NCI-H187 treated with DMSO at 0.1 percent for 48 hours (cell line): ENCODE results near the gene MYO7B.

Source experiments
- DNase-seq: peaks from one replicate; lab custom pipeline; 2025; lab: John Stamatoyannopoulos, UW

Gene MYO7B

DNA sequence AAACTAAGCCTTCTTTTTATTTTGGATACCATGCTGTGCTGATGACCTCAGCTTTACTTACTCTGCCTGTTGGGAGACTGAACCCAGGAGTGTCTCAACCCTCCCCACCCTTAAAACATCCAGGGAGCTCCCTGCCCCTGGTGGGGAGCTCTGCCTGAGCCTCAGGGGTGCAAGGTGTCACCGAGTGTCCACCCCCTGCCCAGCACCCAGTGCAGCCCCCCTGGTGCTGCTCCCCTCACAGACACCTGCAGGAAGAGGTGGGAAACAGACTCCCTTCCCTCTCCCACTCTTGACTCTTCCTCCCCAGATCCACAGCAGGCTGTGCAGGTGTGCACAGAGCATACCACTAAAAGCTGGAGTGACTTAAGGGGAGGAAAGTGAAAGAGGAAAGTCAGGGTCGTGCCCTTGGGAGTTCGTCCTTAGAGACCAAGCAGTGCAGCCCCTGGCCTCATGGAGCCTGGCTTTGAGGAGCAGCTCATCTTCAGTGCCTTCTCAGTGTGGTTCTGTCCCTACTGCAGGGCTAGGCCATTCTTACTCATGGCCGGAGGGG is 51.3 kb downstream of the MYO7B start:
- DNase-seq = no peak

DNA sequence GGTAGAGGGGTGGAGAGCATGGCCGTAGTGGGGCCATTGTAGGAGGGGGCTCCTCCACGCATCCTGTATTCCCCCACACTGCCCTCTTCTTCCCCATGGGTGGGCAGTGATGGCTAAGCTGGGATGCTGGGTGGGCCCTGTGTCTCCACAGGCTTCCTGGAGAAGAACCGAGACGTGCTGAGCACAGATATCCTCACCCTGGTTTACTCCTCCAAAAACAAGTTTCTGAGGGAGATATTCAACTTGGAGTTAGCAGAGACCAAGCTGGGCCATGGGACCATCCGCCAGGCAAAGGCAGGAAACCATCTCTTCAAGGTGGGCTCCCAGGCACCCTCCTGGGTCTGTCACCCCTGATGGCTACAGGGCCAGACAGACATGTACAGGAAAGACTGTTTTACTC is 52.8 kb downstream of the MYO7B start:
- DNase-seq = no peak

DNA sequence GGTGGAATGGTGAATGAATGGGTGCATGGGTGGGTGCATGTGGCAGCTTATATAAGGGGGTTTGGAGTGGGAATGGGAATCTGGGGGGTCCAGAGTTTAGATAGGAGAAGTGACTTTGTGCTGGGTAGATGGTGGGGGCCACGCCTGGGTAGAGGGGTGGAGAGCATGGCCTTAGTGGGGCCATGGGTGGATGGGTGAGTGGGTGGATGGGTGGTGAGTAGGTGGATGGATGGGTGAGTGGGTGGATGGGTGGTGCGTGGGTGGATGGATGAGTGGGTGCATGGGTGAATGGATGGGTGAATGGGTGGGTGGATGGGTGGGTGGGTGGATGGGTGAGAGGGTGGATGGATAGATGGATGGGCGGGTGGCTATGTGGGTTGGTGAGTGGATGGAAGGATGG is 53.9 kb downstream of the MYO7B start:
- DNase-seq = no peak

DNA sequence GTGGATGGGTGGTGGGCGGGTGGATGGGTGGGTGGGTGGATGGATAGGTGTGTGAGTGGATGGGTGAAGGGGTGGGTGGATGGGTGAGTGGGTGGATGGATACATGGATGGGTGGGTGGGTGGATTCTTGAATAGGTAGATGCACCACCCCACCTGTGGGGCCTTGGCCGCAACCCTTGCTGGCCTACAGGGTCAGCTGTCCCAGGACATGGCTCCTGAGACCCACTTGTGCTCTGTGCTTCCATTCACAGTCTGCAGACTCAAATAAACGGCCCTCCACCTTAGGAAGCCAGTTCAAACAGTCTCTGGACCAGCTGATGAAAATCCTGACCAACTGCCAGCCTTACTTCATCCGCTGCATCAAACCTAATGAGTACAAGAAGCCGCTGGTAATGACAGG is 54.4 kb downstream of the MYO7B start:
- no peak for DNase-seq

DNA sequence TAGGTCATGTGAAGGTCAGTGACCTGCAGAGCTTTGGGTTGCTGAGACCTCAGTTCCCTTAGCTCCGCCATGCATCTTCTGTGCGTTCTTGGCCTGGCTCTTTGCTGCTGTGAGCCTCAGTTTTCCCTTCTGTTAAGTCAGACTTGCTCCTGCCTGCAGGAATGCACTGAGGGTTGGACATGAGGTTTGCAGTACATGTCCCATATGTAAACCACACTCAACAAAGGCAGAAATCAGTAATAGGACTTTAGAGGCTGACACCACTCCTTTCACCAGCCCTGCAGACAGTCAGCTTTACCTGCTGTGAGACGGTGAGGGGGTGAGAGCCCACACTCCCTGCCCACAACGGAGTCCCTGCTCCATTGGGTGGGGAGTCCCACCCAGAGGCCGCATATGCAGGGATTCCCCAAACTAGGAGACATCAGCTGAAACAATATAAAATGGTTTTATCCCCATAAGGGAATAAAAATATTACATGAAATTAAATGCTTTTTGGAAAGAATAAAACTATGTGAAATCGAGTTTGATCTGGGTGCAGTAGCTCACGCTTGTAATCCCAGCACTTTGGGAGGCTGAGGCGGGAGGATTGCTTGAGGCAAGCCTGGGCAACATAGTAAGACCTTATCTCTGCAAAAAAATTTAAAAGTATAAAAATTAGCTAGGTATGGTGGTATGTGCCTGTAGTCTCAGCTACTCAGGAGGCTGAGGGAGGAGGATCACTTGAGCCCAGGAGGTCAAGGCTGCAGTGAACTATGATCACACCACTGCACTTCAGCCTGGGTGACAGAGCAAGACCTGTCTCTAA is 55.1 kb downstream of the MYO7B start:
- no peak for DNase-seq

DNA sequence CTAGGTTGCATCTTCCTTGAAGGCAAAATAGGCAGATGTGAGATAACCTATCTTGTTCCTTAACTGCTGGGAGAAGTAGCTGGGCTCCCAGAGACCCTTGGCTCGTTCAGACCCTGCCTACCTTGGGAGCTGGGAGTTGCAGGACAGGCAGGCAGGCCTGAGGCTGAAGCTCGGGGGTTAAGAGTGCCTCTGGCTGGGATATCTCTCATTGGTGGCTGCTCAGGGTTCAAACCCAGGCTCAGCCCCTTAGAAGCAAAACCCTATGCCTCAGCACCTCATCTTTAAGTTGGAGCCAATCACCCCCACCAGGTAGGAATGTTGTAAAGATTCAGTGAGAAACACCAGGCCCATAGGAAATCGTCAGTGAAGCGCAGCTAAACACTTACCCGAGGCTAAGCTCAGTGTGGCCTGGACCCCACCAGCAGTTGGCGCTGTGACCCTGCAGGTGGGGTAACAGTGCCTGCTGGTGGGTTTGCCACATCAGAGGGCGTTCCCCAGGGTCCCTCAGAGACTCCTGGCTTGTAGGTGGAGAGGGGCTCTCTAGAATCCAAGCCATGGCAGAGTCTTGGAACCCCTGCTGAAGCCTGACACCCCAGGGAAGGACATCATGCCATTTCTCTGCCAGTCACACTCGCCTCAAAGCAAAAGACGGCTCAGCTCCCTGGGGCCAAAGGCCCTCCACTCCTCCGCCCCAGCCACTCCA is 55.9 kb downstream of the MYO7B start:
- no peak for DNase-seq

DNA sequence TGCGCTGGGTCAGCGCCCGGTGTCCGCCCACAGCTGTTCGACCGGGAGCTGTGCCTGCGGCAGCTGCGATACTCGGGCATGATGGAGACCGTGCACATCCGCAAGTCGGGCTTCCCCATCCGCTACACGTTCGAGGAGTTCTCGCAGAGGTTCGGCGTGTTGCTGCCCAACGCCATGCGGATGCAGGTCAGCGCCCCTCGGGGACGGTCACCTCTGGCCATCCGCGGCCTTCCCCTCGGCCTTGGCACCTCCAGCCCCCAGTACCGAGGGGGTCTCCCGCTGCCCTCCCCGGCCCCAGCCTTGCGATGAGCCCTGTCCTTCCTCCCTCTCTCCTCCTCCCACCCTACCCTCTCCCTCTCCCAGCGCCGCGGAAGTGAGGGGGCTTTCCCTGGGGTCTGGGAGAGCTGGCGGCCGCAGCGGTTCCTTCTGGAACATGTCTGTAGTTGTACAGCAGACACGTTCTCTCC is 57.3 kb downstream of the MYO7B start:
- DNase-seq = no peak

DNA sequence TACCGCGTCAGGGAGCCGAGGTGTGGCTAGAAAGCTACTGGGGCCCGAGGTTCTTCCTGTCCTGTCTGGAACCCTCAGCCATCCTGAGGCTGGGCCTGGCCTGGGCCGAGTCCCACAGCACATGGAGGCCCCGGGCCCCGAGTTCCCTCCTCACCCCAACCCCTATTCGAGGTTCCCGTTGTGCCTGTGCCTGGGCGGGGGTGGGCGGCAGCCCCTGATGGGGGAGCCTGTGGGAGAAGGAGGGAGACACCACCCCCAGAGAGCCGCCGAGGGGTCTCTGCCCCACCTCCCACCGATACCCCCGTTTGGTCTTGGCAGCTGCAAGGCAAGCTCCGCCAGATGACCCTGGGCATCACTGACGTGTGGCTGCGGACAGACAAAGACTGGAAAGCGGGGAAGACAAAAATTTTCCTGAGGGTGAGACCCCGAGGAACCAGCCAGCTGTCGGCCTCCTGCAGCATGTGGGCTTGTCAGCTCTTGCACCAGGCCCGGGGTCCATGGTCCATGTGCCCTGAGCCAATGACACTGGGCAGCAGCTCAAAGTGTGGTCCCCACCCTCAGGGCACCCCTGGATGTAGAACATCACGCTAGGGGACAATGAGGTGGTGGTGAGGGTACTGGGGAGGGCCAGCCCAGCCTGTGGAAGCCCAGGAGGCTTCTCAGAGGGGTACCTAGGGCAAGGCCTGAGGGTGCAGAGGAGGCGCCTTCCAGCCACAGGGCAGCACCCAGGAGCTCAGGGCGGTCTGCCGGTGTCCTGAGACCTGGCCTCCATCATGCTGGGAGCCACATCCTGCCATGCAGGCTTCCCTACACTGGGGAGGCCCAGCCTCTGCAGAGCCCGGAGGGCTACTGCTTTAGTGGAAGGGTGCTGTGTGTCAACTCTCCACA is 58.0 kb downstream of the MYO7B start:
- no peak for DNase-seq

DNA sequence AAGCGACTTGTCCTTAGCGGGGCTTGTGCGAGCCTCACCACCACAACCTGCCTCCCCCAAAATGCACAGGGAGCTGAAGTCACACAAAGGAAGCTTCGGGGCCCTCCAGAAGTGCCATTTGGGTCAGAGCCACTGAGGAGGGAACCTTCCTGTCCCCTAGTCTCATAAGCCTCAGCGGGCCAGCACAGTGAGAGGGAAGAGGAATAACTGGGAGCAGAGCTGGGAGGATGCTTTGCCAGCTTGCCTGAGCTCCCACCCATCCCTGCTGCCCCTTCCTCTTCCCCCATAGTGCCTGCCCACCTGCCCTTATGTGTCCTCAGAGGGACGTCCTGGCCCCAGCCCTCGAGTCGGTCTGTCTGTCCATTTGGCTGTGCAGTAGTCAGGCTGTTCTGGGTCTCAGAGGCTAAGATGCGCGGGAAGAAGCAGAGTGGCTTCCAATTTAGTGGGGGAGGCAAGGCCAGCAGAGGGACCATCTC is 58.7 kb downstream of the MYO7B start:
- no peak for DNase-seq

DNA sequence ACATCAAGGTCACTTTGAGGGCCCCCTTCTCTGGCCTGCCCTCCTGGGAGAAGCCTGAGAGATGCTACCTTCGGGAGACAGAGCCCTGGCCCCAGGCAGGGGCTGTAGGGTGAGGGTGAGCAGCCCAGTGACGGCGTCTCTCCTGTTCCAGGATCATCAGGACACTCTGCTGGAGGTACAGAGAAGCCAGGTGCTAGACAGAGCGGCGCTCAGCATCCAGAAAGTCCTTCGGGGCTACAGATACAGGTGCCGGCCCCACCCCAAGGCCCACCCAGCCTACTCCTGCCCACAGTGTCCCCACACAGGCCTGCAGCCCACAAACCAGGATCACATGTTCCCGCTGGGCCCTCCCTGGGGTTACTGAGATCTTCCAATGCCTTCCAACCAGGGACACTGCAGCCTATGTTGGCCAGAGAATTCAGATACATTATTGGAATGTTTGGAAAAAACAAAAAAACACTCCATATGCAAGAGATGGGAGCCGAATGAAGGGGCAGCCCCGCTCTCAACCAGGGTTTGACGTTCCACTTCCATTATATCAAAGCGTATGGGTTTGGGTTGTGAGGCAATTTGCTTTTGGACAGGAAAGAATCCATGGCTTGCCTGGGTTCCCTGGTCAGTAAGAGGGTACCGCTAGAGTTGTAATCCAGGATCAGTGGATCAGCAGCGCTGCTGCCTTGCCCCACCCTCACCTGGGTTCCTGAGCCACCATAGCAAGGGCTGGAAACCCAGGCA is 61.0 kb downstream of the MYO7B start:
- no peak for DNase-seq

DNA sequence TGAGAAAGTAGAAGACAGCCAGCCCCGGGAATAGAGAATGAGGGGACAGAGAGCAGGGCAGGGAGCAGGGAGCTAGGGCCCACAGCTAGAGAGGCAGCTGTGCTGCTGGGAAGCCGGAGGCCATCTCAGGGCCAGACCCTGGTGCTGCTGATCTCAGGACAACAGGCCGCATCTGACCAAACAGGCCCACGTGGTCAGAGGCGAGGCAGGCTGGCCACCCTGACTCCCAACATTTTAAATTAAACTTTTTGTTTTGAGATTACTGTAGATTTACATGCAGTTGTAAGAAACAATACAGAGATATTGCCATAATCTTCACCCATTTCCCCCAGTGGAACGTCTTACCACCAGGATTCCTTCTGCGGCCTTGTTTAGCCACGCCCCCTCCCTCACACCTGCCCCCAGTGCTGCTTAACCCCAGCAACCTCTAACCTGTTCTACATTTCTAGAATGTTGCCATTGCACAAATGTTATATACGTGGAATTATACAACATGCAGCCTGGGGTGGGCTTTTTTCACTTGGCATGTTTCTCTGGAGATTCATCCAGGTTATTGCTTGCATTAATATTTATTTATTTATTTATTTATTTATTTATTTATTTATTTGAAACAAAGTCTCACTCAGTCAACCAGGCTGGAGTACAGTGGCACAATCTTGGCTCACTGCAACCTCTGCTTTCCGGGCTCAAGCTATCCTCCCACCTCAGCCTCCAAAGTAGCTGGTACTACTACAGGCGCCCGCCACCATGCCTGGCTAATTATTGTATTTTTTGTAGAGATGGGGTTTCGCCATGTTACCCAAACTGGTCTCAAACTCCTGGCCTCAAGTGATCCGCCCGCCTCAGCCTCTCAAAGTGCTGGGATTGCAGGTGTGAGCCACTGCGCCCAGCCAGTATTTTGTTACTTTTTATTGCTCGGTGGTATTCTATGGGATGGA is 61.8 kb downstream of the MYO7B start:
- DNase-seq = no peak

DNA sequence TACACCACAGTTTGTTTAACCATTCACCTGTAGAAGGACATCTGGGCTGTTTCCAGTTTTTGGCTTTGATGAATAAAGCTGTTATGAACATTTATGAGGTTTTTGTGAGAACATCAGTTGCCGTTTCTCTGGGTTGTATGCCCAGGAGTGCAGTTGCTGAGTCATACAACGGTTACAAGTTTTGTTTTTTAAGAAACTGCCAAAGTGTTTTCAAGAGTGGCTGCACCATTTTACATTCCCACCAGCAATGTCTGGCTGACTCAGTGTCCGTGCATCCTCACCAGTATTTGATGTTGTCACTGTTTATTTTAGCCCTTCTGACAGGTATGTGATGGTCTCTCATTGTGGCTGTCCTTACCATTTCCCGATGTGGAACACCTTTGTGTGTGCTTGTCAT is 62.5 kb downstream of the MYO7B start:
- no peak for DNase-seq

DNA sequence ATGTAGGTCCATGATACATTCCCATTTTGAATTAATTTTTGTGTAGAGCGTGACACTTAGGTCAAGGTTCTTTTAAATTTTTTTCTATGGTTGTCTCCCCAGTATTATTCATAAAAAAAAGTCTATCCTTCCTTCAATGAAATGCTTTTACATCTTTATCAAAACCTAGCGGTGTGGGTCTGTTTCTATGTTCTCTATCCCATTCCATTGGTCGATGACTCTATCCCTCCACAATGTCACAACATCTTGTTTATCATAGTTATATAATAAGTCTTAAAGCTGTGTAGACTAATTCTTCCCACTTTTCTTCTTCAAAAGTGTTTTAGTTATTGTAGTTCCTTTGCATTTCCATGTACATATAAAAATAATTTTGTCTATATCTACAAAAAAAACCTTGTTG is 63.2 kb downstream of the MYO7B start:
- DNase-seq = no peak

DNA sequence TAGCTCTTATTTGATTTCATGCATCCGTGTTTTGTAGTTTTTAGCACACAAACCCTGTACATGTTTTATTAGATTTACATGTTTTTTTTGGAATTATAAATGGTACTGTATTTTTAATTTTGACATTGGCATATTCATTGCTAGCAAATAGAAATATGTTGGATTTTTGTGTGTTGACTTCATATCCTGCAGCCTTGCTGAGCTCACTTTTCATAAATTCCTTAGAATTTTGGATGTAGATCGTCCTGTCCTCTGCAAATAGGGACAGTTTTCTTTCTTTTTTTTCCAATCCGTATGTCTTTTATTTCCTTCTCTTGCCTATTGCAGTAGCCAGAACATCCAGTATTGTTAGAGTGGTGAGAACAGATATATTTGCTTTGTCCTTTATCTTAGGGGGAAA is 63.7 kb downstream of the MYO7B start:
- no peak for DNase-seq

DNA sequence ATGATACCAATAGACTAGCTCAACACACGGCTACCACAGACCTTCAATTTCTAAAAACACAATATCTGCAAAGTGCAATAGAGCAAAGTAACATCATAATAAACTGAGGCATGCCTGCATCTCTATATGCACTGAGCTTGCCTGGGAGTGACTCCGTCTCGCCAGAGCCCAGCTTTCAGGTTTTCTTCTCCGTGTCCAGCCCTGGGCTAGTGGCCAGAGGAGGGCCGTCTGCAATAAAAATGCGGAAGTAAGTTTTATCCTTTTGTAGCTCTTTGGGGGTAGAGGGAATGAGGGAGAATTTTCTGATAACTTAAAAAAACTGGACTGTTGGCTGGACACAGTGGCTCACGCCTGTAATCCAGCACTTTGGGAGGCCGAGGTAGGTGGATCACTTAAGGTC is 69.5 kb downstream of the MYO7B start:
- no peak for DNase-seq

DNA sequence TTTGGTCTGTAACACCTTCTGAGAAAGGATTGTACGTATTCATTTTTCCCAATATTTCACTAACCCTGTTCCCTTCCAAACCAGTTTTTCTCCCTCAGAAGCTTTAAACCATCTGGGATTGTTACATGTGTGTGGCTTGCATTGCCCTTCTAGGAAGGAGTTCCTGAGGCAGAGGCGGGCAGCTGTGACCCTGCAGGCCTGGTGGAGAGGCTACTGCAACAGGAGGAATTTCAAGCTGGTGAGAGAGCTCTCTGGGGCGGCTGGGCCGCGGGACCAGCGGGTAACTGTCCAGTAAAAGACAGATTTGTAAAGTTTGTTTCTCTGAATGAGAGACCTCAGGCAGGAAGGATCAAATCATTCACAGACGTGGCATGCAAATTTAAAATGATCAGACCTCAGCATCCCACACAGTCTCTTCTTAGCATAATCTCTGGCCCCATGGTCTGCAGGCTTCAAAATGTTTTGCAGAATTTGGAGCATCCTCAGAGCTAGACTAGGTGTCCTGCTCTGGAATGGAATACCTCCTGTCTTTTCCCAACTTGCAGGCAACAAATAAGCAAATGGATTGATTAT is 70.3 kb downstream of the MYO7B start:
- no peak for DNase-seq

DNA sequence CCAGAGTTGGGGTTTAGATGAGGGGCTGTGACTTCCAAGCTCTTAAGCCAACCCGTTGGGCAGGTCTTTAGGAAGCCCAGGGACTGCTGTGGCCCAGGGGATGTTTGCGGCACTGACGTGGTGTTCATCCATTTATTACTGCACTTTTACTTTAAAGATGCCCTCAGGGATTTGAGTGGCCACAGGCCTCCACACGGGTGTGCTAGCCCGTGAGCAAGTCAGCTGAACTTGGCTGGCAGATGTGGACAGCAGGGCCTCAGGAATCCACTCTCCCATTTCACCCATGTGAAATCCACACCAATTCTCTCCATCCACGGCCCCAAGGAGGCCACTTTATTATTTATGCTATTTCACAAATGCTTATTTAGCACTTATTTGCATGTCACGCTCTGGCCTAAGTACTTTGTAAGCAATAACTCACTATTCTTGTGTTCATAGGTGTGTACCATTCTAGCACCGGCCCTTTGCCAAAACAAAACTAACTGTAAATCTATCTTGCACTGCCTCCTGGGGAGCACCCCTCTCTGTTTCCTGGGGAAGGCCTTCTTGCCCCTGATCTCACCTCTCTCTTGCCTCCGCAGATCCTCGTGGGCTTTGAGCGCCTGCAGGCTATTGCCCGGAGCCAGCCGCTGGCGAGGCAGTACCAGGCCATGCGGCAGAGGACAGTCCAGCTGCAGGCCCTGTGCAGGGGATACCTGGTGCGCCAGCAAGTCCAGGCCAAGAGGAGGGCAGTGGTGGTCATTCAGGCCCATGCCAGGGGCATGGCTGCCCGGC is 71.3 kb downstream of the MYO7B start:
- no peak for DNase-seq

DNA sequence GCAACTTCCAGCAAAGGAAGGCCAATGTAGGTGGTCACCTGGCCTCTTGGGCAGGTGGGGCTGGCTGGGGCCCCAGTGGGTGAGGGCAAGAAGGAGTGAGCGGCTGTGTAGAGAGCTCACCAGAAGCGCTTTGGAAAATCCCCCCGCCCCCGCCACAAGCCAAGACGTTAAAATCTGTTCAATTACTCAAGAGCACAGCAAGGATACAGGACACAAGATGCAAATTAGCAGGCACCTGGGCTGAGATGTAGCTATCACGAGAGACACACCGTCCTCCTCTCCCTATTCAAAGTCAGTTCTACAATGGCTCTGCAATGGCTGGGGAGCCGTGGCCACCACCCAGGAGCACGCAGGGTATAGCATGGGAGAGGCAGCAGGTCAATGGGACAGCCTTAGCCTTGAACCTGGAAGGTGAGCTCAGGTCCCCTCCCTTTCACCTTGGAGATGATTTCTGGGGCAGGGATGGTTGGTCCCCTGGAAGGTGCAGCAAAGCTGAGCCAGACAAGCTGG is 72.0 kb downstream of the MYO7B start:
- DNase-seq = no peak
